RWPE2 (cell line): ENCODE results near the gene LMO7.

Experiments used
- ATAC-seq: fragments of 200-7000 bp; cut with Tn5 transposase; 3 replicates; pipeline ENCODE4 v1.9.1; 2021; ENCODE audit warnings: low read depth
- DNase-seq: peaks from one replicate; pipeline ENCODE4 v3.0.0-alpha.2; 2020; ENCODE audit warnings: low spot score
- H3K27ac ChIP-seq: fragments of 450-650 bp; 2 replicates; pipeline ENCODE4 v1.5.1; 2017; ENCODE audit warnings: mild to moderate bottlenecking; ENCODE audit not compliant: poor library complexity, severe bottlenecking
- H3K27me3 ChIP-seq: fragments of 250-450 bp; sonication (Bioruptor Pico); 2 replicates; pipeline ENCODE4 v1.5.1; 2021; ENCODE audit warnings: mild to moderate bottlenecking, moderate library complexity; ENCODE audit not compliant: insufficient read depth, poor library complexity, severe bottlenecking
- H3K36me3 ChIP-seq: fragments of 250-450 bp; sonication (Bioruptor Pico); 2 replicates; pipeline ENCODE4 v1.5.1; 2020; ENCODE audit warnings: low read depth, mild to moderate bottlenecking, moderate library complexity
- H3K4me1 ChIP-seq: fragments of 250-450 bp; sonication (Bioruptor Pico); 2 replicates; pipeline ENCODE4 v1.5.1; 2021; ENCODE audit warnings: mild to moderate bottlenecking, moderate library complexity; ENCODE audit not compliant: insufficient read depth, poor library complexity, severe bottlenecking
- H3K4me3 ChIP-seq: fragments of 250-450 bp; sonication (Bioruptor Pico); 2 replicates; pipeline ENCODE4 v1.5.1; 2021; ENCODE audit warnings: mild to moderate bottlenecking, moderate library complexity; ENCODE audit not compliant: severe bottlenecking
- H3K9me3 ChIP-seq: fragments of 250-450 bp; sonication (Bioruptor Pico); 2 replicates; pipeline ENCODE4 v1.5.1; 2021; ENCODE audit warnings: mild to moderate bottlenecking, moderate library complexity; ENCODE audit not compliant: severe bottlenecking
- TF ChIP-seq, protein P1 (sequence below): fragments of 450-650 bp; IDR thresholded peaks from one replicate; pipeline ENCODE4 v1.5.1; 2017; ENCODE audit warnings: mild to moderate bottlenecking, moderate library complexity; ENCODE audit not compliant: poor library complexity, severe bottlenecking

The LMO7 gene

DNA sequence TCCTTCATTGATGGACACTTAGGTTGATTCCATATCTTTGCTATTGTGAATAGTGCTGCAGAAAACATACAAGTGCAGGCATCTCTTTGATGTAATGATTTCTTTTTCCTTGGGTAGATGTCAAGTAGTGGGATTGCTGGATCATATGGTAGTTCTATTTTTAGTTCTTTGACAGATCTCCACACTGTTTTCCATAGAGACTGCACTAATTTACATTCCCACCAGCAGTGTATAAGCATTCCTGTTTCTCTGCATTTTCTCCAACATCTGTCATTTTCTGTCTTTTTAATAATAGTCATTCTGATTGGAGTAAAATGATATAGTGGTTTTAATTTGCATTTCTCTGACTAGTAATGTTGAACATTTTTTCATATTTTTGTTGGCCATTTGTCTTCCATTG, 116.7 kb downstream of the LMO7 start:
- DNase-seq, result no peak
- no peaks in the 10 kb centered on the region for H3K36me3 ChIP-seq
- H3K9me3 ChIP-seq, result no peaks in the 10 kb centered on the region
- TF ChIP-seq, protein P1, sequence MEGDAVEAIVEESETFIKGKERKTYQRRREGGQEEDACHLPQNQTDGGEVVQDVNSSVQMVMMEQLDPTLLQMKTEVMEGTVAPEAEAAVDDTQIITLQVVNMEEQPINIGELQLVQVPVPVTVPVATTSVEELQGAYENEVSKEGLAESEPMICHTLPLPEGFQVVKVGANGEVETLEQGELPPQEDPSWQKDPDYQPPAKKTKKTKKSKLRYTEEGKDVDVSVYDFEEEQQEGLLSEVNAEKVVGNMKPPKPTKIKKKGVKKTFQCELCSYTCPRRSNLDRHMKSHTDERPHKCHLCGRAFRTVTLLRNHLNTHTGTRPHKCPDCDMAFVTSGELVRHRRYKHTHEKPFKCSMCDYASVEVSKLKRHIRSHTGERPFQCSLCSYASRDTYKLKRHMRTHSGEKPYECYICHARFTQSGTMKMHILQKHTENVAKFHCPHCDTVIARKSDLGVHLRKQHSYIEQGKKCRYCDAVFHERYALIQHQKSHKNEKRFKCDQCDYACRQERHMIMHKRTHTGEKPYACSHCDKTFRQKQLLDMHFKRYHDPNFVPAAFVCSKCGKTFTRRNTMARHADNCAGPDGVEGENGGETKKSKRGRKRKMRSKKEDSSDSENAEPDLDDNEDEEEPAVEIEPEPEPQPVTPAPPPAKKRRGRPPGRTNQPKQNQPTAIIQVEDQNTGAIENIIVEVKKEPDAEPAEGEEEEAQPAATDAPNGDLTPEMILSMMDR, result no peak
- ATAC-seq, result no peak
- no peak overlapping the region for H3K27ac ChIP-seq
- H3K27me3 ChIP-seq, result no peaks in the 10 kb centered on the region
- no peak overlapping the region for H3K4me3 ChIP-seq
- peaks cover 5% of the 10 kb centered on the region for H3K4me1 ChIP-seq

DNA sequence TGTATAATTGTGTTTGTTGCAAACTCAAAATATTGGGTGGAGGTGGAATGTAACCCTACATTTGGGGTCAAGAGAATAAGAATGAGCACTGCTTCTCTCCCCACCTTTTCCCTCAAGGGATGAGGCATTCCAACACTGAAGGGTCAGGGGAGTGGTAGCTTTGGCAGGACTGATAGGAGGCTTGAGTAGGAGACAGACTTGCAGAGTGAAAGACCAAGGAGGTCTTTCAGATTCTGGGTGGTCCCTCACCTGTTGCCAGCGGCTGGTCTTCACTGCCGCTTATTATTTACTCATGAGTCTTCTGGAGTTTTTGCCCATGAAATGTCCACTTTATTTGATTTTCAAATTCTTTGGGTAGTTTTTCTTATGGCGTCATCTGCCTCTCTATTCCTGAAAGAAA, 118.8 kb downstream of the LMO7 start:
- H3K36me3 ChIP-seq, result no peaks in the 10 kb centered on the region
- H3K4me3 ChIP-seq, result no peak overlapping the region
- no peak overlapping the region for H3K27ac ChIP-seq
- H3K27me3 ChIP-seq, result no peaks in the 10 kb centered on the region
- no peaks in the 10 kb centered on the region for H3K9me3 ChIP-seq
- peaks cover under 1% of the 10 kb centered on the region for H3K4me1 ChIP-seq
- ATAC-seq, result no peak
- no peak for DNase-seq
- TF ChIP-seq, protein P1, result no peak

DNA sequence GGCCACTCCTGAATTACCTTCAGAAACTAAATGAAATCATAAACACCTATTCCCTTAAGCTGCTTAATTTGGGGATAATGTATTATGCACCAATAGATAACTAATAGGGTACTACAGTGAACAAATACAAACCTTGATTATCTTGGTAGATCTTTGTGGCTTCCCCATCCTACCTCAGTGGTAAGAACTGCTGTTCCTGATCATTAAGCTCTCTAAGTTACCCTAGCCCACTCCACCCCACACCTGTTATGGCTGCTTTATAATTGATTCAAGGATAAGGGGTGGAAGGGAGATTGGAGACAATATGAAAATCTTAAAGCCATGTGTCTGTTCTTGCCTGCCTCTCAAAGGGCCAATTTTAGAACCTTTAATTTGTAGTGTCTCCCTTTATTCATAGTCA, 121.2 kb downstream of the LMO7 start:
- H3K9me3 ChIP-seq, result no peaks in the 10 kb centered on the region
- no peaks in the 10 kb centered on the region for H3K27me3 ChIP-seq
- TF ChIP-seq, protein P1, result no peak
- H3K36me3 ChIP-seq, result no peaks in the 10 kb centered on the region
- ATAC-seq (no peak), DNase-seq (no peak)
- no peak overlapping the region for H3K27ac ChIP-seq
- H3K4me3 ChIP-seq, result no peak overlapping the region
- no peaks in the 10 kb centered on the region for H3K4me1 ChIP-seq

DNA sequence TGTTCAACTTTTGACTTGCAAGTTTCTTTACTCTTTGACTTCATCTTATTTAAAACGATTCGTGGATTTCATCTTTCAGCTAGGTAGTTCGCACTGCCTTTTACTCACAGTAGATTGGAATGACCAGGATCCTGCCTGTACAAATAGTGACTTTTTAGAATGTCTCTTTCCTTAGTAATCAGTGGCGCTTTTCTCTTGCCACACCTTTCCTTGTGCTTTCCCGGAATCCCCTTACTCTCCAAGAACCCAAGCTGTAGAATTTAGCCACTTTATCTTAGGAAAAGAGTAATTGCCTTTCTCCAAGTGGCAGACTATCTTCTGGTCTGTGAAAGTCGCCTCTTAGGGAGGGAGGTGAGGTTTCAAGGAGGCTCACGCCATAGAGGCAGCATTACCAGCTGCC, 123.4 kb downstream of the LMO7 start:
- Histone ChIP-seq H3K36me3 (no peaks in the 10 kb centered on the region), H3K9me3 (no peaks in the 10 kb centered on the region), H3K27me3 (no peaks in the 10 kb centered on the region), H3K27ac (peak overlapping the region; percentile 65), H3K4me3 (no peak overlapping the region), H3K4me1 (peaks cover 8% of the 10 kb centered on the region)
- DNase-seq (no peak), ATAC-seq (no peak)
- TF ChIP-seq, protein P1, result no peak

DNA sequence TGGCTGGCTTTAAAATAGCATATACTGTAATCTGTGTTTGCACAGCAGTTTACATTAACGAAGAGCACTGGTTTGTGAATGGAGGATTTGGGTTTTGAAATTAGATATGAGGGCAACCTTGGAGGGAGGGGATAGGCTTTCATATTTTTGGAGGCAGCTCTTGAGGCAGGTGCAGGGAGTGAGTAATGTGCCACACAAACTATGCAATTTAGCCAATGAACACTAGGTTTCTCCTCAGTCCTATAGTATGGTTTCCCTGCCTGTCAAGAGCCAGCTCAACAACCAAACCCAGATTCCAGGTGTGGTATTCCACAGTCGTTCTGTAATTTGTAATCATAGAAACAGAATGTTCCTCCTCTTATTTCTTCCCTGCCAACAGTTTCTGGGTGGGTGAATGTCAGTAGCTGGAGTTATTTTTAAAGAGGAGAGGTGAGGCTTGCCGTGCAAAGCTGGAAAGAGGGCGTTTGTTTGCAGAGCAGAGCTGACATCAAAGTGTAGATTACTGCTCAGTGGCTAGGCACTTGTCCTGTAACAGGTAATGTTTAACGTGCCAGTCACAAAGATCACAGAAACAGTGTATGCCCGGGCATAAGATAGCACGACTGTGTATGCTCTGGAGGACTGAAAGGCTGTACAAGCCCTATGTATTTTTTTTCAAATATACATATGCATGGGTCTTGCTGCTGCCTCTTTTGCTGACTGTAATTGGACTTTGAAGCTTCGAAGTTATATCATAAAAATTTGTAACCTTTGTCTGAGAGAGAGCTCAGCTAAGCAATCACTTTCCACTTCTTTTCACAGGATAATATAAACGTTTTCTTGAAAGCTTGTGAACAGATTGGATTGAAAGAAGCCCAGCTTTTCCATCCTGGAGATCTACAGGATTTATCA, 124.2 kb downstream of the LMO7 start:
- Histone ChIP-seq H3K36me3 (no peaks in the 10 kb centered on the region), H3K4me3 (peak overlapping the region; percentile 22), H3K4me1 (peaks cover 8% of the 10 kb centered on the region), H3K27ac (peak overlapping the region; percentile 65), H3K9me3 (no peaks in the 10 kb centered on the region), H3K27me3 (no peaks in the 10 kb centered on the region)
- DNase-seq (no peak), ATAC-seq (peak; percentile 87)
- TF ChIP-seq, protein P1, result peak; percentile 18
